Erythroblast (primary cell): ENCODE measurements around the gene GAD1.

Experiments
- GATA1 ChIP-seq: IDR thresholded peaks from 2 replicates; pipeline ENCODE4 v1.6.1; 2011; ENCODE audit warnings: low read depth, mild to moderate bottlenecking, control low read depth, low read length, moderate library complexity
- POLR2A ChIP-seq: IDR thresholded peaks from 2 replicates; pipeline ENCODE4 v1.6.1; 2011; ENCODE audit warnings: mild to moderate bottlenecking, low read length

DNA sequence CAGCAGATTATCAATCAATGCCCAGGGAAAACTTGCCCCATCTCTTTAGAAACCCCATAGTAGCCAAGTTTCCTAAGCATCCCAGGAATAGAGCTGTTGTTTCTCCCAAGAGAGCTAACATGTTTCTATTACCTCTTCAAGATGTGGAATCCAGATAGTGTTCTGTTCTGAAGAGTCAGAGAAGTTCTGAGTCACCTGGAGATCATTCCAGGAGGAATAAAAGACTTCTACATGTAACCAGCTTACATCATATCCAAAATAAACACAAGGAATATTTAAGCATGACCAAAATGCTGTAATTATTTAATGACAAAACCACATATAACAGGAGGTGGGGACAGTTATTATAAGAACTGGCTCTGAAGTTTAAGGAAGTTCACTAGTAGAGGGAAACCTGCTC lies 61.4 kb downstream of the GAD1 start:
- TF ChIP-seq POLR2A (no peak), GATA1 (no peak)
